Mammary epithelial cell (primary cell): ENCODE data around the gene TTC7B.

ENCODE experiments used
- CTCF ChIP-seq, 2 donors: IDR thresholded peaks in 1 of 2; conservative IDR thresholded peaks in 1 of 2; 2 replicates each; pipeline ENCODE4 v1.5.1; 2011 to 2012; ENCODE audit warnings: inconsistent platforms in 2 of 2, low read length in 2 of 2, mild to moderate bottlenecking in 2 of 2, control low read depth in 1 of 2, low read depth in 1 of 2; ENCODE audit not compliant: insufficient read depth in 1 of 2; ENCODE audit errors: extremely low read depth in 1 of 2
- EZH2 ChIP-seq: IDR thresholded peaks from 2 replicates; pipeline ENCODE4 v1.6.1; 2012; ENCODE audit warnings: low read length, inconsistent platforms, borderline replicate concordance

GRCh38 chr14:90782892-90783291 lies 33.3 kb downstream of the TTC7B start:
- no peak for TF ChIP-seq CTCF (conservative IDR thresholded peaks at IDR 0.05 in 1 of 2, IDR thresholded peaks at IDR 0.05 in 1 of 2; ENCODE audit: extremely low read depth in 1 of 2, insufficient read depth in 1 of 2, low read depth in 1 of 2, low read length in 2 of 2)
- no peak for TF ChIP-seq EZH2
